HepG2 (cell line): ENCODE data around the gene PSMB11. TPM values are rescaled to one million over a fixed set of nuclear protein-coding genes. Genes with fewer than 3 reads are reported as not detected.

Source experiments
- CEBPG ChIP-seq: IDR thresholded peaks from 2 replicates; pipeline ENCODE4 v1.6.1; 2016
- CREB1 ChIP-seq, 2 experiments: fragments of 450-650 bp in 1 of 2; IDR thresholded peaks; 2 replicates each; pipeline ENCODE4 v1.6.1; 2016 to 2017; ENCODE audit warnings: control low read depth in 1 of 2, mild to moderate bottlenecking in 1 of 2, missing compliant biosample characterization in 1 of 2, missing genetic modification characterization in 1 of 2
- NKX3-1 ChIP-seq: sonication (generic); formaldehyde crosslinking; IDR thresholded peaks from 2 replicates; pipeline ENCODE4 v1.5.0; 2020; ENCODE audit warnings: missing genetic modification reagents
- RAD21 ChIP-seq: fragments of 450-650 bp; formaldehyde crosslinking; IDR thresholded peaks from 2 replicates; pipeline ENCODE4 v1.5.0; 2020; ENCODE audit warnings: mild to moderate bottlenecking
- RNF2 ChIP-seq: fragments of 450-650 bp; conservative IDR thresholded peaks from 2 replicates; pipeline ENCODE4 v1.6.1; 2016; ENCODE audit warnings: low read depth
- SP5 ChIP-seq: IDR thresholded peaks from 2 replicates; pipeline ENCODE4 v1.6.1; 2016; ENCODE audit warnings: low read depth, borderline replicate concordance
- TBX2 ChIP-seq: sonication (generic); formaldehyde crosslinking; IDR thresholded peaks from 2 replicates; pipeline ENCODE4 v1.5.0; 2020; ENCODE audit warnings: missing genetic modification reagents, mild to moderate bottlenecking, borderline replicate concordance
- U2AF1 ChIP-seq: fragments of 200-400 bp; formaldehyde crosslinking; optimal IDR thresholded peaks from 2 replicates; pipeline ENCODE3; 2017; ENCODE audit warnings: mild to moderate bottlenecking, low read depth, low read length
- XBP1 ChIP-seq: sonication (generic); formaldehyde crosslinking; IDR thresholded peaks from 2 replicates; pipeline ENCODE4 v1.5.0; 2020; ENCODE audit warnings: missing genetic modification reagents
- ZBTB20 ChIP-seq: sonication (generic); formaldehyde crosslinking; IDR thresholded peaks from 2 replicates; pipeline ENCODE4 v1.8.1; 2023; ENCODE audit warnings: missing genetic modification reagents, low read depth, mild to moderate bottlenecking, borderline replicate concordance
- ZNF256 ChIP-seq: sonication (generic); formaldehyde crosslinking; conservative IDR thresholded peaks from 2 replicates; pipeline ENCODE4 v1.4.0; 2020; ENCODE audit warnings: missing genetic modification reagents
- ZNF550 ChIP-seq: sonication (generic); formaldehyde crosslinking; IDR thresholded peaks from 2 replicates; pipeline ENCODE4 v1.4.0; 2020; ENCODE audit warnings: mild to moderate bottlenecking, missing genetic modification reagents, borderline replicate concordance
- ZNF746 ChIP-seq: sonication (generic); formaldehyde crosslinking; IDR thresholded peaks from 2 replicates; pipeline ENCODE4 v1.8.0; 2022; ENCODE audit warnings: mild to moderate bottlenecking, missing genetic modification reagents
- polyA plus RNA-seq, 8 experiments: library from polyadenylated mRNA; depleted of rRNA in 3 of 8; stranded (reverse) in 7 of 8; unstranded in 1 of 8; fragments of >200 nt; fragmentation: Illumina TruSeq in 4 of 8; extraction: Trizol in 4 of 8; gene quantifications; 2 replicates each; pipeline versions ENCODE4 v1.2.1 to v1.2.3, GENCODE V29; 2011 to 2016; ENCODE audit warnings: low read depth in 4 of 8, missing spikeins in 1 of 8, mixed read lengths in 1 of 8; ENCODE audit not compliant: insufficient read depth in 1 of 8
- total RNA-seq, 5 experiments: library from RNA; depleted of rRNA; stranded (reverse); fragments of >200 nt; fragmentation: Illumina TruSeq; extraction: Trizol; gene quantifications; 2 replicates each; pipeline ENCODE4 v1.2.3, GENCODE V29; 2016; ENCODE audit warnings: low read depth in 1 of 5
- TF ChIP-seq, protein P1 (sequence below): sonication (generic); formaldehyde crosslinking; IDR thresholded peaks from 2 replicates; pipeline ENCODE4 v1.5.0; 2020; ENCODE audit warnings: mild to moderate bottlenecking, missing genetic modification reagents, borderline replicate concordance
- TF ChIP-seq, protein P2 (sequence below), 2 experiments: fragments of 450-650 bp in 1 of 2; sonication (generic) in 1 of 2; formaldehyde crosslinking; IDR thresholded peaks; 2 replicates each; pipeline versions ENCODE4 v1.5.0 to v1.8.0; 2020 to 2022; ENCODE audit warnings: mild to moderate bottlenecking in 1 of 2, missing genetic modification reagents in 1 of 2
- TF ChIP-seq, protein P3 (sequence below): sonication (generic); formaldehyde crosslinking; IDR thresholded peaks from 2 replicates; pipeline ENCODE4 v1.9.0; 2022; ENCODE audit warnings: missing genetic modification reagents, mild to moderate bottlenecking, borderline replicate concordance
- TF ChIP-seq, protein P4 (sequence below): sonication (generic); formaldehyde crosslinking; IDR thresholded peaks from 2 replicates; pipeline ENCODE4 v1.4.0; 2020; ENCODE audit warnings: mild to moderate bottlenecking, missing genetic modification reagents

PSMB11 gene
- total and polyA plus RNA-seq, 2 of the 13 experiments (the other 11 are each of a cell fraction or from before 2014, with no cell fraction given): not detected

DNA sequence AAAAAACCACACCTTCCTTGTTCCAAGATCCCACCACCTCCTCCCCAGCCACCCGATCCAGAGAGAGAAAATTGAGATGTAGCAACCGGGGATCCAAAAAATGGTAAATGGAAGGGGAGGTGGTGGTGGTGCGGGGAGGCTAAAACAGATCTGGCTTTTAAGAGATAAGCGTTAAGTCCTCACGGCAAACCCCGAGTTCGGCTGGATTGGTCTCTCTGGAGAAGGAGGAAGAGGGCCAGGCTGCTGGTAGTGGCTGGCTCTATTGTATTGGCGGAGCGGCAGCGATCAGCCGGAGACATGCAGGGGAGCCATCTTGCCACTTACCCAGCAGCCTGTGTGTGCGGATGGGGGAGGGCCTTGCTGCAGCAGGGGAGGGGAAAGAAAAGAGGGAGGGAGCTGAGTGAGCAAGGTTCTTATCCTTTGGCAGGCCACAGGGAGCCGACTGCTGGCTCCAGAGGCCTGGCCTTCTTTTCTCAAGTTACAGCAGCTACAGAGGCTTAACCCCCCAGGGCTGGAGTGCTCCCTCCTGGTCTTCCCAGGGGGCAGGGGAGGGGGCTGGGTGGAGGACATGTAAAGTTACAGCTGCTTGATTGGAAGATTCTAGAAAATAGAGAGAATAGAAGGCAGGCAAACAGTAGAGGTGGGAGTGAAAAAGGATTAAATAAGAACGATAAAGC is 29.4 kb downstream of the PSMB11 start (continued):
- TF ChIP-seq ZBTB20 (CRISPR knock-in tag) (peak; percentile 43; the same call in 1 of the 2 replicates), CEBPG (peak; percentile 50; the same call in 1 of the 2 replicates), NKX3-1 (CRISPR knock-in tag) (no peak), RAD21 (peak; percentile 55), ZNF256 (CRISPR knock-in tag) (no peak), TBX2 (CRISPR knock-in tag) (peak; percentile 61; the same call in 1 of the 2 replicates), ZNF746 (CRISPR knock-in tag) (peak; percentile 60; the same call in 1 of the 2 replicates), XBP1 (no peak), SP5 (CRISPR knock-in tag) (peak; percentile 64; the same call in 1 of the 2 replicates), CREB1 (IDR thresholded peaks at IDR 0.05) (no peak), CREB1 (CRISPR knock-in tag; IDR thresholded peaks at IDR 0.05) (no peak), U2AF1 (peak; percentile 38), ZNF550 (CRISPR knock-in tag) (peak; percentile 71; the same call in 1 of the 2 replicates), RNF2 (no peak)
- TF ChIP-seq, protein P1, sequence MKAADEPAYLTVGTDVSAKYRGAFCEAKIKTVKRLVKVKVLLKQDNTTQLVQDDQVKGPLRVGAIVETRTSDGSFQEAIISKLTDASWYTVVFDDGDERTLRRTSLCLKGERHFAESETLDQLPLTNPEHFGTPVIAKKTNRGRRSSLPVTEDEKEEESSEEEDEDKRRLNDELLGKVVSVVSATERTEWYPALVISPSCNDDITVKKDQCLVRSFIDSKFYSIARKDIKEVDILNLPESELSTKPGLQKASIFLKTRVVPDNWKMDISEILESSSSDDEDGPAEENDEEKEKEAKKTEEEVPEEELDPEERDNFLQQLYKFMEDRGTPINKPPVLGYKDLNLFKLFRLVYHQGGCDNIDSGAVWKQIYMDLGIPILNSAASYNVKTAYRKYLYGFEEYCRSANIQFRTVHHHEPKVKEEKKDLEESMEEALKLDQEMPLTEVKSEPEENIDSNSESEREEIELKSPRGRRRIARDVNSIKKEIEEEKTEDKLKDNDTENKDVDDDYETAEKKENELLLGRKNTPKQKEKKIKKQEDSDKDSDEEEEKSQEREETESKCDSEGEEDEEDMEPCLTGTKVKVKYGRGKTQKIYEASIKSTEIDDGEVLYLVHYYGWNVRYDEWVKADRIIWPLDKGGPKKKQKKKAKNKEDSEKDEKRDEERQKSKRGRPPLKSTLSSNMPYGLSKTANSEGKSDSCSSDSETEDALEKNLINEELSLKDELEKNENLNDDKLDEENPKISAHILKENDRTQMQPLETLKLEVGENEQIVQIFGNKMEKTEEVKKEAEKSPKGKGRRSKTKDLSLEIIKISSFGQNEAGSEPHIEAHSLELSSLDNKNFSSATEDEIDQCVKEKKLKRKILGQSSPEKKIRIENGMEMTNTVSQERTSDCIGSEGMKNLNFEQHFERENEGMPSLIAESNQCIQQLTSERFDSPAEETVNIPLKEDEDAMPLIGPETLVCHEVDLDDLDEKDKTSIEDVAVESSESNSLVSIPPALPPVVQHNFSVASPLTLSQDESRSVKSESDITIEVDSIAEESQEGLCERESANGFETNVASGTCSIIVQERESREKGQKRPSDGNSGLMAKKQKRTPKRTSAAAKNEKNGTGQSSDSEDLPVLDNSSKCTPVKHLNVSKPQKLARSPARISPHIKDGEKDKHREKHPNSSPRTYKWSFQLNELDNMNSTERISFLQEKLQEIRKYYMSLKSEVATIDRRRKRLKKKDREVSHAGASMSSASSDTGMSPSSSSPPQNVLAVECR (CRISPR knock-in tag): peak; percentile 87
- TF ChIP-seq, protein P2, sequence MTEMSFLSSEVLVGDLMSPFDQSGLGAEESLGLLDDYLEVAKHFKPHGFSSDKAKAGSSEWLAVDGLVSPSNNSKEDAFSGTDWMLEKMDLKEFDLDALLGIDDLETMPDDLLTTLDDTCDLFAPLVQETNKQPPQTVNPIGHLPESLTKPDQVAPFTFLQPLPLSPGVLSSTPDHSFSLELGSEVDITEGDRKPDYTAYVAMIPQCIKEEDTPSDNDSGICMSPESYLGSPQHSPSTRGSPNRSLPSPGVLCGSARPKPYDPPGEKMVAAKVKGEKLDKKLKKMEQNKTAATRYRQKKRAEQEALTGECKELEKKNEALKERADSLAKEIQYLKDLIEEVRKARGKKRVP (CRISPR knock-in tag; IDR thresholded peaks at IDR 0.05): 0 out of 4 replicates have a peak, but pooled peaks of 1 of the 2 experiments have one; percentile 35
- TF ChIP-seq, protein P3, sequence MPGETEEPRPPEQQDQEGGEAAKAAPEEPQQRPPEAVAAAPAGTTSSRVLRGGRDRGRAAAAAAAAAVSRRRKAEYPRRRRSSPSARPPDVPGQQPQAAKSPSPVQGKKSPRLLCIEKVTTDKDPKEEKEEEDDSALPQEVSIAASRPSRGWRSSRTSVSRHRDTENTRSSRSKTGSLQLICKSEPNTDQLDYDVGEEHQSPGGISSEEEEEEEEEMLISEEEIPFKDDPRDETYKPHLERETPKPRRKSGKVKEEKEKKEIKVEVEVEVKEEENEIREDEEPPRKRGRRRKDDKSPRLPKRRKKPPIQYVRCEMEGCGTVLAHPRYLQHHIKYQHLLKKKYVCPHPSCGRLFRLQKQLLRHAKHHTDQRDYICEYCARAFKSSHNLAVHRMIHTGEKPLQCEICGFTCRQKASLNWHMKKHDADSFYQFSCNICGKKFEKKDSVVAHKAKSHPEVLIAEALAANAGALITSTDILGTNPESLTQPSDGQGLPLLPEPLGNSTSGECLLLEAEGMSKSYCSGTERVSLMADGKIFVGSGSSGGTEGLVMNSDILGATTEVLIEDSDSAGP (CRISPR knock-in tag): peak; percentile 90
- TF ChIP-seq, protein P4, sequence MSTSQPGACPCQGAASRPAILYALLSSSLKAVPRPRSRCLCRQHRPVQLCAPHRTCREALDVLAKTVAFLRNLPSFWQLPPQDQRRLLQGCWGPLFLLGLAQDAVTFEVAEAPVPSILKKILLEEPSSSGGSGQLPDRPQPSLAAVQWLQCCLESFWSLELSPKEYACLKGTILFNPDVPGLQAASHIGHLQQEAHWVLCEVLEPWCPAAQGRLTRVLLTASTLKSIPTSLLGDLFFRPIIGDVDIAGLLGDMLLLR (CRISPR knock-in tag): peak; percentile 82
